Ammon's horn (tissue), 1 donor: ENCODE data around the gene LRRC3B.
A peak's percentile ranks its signal among the peaks of the same experiment; 100 is the strongest.

Experiments used
- DNase-seq: peaks from one replicate; pipeline ENCODE4 v3.0.0-alpha.2; 2016; ENCODE audit warnings: low spot score

Gene LRRC3B

DNA sequence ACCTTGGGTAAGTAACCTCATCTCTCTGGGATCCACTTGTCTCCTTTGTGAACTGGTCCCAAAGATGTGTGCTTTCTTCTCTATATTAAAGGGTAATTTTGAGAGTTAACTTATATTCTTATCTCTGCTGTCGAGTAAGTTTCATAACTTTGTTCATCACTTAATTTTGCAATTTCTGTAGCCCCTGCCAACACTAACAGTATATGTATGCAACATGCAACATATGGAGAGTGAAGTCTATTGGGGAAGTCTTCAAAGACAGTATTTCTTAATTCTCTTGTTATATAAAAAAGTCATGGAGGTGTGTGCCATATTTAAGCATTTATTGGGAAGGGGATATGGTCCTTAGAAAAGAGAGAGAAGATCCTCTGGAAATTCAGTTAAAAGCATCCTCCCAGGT lies 85.9 kb downstream of the LRRC3B start:
- DNase-seq: no peak

DNA sequence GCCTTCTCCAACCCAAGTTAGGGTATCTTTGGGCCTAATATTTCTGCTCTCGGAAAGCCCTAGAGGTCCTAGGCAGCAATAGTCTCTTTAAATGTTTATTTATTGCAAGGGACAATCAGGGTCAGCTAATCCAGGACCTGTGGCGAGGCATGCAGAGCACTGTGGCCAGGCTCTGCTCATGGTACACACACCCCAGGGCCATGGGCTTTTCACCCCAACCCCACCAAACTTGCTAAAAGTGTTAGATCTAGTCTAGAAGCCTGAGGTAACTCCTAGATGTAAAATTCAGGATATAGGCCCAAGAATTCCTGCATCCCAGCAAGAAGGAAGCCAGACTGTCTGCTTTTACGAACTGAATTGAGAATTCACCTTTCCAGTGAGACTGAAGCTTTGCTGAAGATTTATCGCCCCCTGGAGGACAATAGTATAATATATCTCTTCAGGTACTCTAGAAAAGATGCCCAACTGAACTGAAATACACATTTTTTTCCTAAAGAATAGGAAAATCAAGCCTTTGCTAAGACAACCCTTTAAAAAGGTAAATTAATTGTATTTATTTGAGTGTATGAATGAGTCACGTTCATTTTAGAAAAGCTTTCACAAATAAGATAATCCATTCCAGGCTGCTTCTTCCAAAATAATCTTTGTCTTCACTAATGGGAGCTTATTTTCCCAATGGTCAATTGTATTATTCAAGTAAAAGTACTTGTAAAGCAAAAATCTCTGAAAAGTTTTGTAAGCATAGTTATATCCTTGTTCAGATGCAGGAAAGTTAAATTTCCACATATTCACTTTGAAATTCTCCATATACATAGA lies 89.8 kb downstream of the LRRC3B start:
- DNase-seq: peak; percentile 63

DNA sequence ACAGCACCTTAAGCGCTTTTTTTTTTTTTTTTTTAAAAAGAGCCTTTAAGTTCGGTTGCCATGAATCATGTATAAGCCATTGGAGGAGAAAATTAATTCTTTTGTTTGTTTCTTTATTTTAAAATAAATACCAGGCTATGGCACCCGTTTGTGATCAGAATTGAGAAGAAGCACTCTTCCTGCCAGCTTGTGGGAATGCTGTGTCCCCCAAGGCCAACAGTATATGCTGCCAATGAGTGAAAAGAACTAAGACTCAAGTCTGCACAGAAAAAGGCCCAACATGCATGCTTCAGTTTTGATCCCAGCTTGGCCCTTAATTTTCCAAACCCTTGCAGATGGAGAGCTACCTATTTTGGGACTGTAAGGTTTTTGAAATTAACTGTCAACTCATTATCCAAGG lies 90.5 kb downstream of the LRRC3B start:
- peak; percentile 18 for DNase-seq

DNA sequence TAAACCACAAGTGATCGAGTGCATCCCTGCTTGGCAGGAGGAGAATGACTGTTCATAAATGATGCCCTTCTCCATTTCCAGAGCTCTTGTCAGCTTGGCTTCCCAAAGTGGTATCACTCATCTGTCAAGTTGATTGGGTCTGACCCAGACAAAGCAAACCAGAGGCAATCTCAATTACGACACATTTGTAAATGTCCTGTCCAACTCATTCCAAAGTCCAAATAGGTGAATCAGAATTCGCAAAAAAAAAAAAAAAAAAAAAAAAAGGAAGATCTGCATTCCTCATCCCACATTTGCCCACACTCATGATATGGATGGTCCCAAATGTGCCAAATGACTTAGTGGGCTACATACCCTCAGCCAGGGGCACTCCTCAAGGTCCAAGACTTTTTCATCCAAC lies 91.9 kb downstream of the LRRC3B start:
- DNase-seq: no peak

DNA sequence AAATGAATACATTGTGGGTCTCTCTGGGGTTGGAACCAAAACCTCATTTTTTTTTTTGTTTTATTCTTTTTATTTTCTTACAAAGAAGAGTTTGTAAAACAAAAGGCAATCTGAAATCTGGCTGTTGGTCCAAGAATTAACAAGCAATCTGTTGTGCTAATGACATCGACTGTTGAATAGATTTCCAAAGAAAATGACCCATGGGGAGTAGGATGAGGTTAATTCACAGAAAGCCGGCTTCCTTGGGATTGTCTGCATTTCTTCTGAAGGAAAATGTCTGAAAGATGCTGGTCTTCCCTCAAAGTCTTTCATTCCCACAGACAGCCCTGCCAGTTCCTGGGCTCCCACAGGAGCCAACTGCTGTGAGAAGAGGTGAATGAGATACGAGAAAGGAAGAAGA lies 92.9 kb downstream of the LRRC3B start:
- peak; percentile 22 for DNase-seq

DNA sequence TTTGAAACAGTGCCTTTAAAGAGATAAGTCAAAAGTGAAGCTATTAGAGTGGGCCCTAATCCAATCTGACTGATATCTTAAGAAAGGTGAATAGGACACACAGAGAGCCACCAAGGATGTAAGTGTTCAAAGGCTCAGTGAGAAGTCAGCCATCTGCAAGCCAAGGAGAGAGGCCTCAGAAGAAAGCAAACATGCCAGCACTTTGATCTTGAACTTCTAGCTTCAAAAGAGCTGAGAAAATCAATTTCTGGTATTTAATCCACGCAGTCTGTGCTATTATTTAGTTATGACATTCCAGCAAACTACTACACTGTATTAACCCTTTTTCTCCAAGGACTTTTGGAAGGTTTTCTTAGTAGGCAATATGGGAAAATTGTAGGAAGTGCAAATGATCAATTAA lies 95.7 kb downstream of the LRRC3B start:
- no peak for DNase-seq

DNA sequence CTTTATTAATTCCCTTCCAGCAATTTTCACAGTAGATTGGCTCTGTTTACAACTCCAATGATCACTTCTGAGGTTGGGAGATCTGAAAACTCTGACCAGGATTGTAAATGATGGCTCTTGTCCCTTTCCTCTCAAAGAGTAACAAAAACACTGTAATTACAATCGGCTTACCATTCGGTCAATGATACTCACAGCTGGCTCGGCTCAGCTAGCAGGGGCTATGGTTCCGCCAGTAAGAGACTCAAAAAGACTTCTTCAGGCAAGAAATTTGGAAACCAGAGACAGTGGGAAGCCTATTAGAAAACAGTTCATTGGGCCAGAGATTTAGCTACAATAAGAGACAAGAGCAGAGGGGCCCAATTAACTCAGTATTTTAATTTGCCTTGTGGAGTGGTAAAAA lies 96.6 kb downstream of the LRRC3B start:
- peak; percentile 63 for DNase-seq

DNA sequence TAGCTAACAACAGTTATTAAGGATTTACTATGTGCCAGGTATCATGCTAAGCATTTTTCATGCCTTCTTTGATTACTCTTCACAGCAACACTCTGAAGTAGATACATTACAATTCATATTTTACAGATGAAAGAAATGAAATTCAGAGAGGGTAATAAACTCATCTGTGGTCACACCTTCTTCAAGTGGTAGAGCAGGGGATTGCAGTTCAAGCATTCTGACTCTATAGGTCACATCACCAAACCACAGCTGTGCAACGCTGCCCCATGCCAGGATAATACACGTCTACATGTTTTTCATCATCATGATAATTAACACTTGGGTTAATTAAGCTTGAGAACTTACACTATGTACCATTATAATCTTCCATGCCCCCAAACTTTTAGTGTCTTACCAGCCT lies 98.5 kb downstream of the LRRC3B start:
- DNase-seq: no peak

DNA sequence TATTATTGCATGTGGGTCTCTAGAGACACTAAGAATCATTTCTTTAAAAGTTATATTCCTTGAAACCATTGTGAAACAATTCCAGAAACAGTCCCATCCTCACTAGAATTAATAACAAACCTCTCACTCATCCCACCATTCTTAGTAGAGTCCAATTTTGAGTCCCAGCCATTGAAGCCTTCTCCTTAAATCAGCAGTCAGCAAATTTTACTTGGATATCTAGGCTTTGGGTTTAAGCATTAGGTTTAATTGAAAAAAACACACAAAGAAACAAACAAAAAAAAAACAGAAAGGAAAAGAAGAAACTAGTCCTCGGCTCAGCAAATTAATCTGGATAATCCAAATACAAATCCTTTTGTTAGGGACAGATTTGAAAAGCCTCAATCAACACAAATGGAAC lies 109.3 kb downstream of the LRRC3B start:
- DNase-seq: no peak

DNA sequence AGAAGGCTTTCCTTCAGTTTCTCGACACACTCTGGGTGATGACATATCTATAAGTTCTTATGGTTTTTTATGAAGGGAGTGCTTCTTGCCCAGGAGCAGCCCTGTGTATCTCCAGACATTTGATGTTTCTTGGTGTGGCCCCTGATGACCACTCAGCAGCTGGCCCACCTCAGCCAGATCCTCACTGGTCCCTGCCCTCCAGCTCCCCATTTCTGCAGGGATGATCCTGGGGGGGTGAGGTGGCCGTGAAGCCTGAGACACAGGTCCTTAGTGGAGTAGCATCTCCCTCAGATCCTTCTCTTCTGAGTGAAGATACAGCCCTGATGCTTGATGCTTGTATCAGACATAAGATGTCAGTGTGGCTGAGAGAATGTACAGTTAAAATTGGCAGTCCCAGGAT lies 127.7 kb downstream of the LRRC3B start:
- no peak for DNase-seq

DNA sequence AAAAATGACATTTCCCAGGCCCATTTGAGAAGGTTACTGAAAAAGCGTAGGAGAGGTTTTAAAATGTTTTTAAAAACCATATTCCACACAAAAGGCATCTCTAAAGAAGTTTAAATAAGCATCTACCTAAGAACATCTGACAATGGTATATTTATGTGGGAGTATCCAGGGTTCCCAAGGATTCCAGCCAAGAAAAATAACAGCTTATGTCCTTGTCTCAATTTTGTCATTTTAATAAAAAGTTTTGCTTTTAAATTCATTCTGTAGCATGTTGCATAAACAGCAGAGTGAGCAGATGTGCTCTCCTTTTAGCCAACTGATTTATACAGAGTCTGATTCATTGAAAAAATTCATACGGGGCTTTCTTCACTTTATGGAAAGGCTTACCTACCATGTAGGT lies 129.9 kb downstream of the LRRC3B start:
- DNase-seq: peak; percentile 4

DNA sequence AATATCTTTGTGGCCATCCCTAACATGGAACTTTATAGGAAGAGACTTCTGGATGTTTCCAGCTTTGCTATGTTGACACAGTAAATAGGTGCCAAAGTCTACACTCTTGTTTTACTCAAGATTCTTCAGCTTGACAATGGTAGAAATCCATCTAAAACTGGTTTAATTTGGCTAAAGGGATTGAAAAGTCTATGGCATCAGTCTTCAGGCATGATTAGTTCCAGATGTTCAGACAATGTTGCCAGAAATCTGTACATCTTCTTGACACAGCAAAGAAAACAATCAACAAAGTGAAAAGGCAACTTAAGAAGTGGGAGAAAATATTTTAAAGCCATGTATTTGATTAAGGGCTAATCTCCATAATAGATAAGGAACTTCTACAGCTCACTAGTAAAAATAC lies 130.5 kb downstream of the LRRC3B start:
- DNase-seq: no peak

DNA sequence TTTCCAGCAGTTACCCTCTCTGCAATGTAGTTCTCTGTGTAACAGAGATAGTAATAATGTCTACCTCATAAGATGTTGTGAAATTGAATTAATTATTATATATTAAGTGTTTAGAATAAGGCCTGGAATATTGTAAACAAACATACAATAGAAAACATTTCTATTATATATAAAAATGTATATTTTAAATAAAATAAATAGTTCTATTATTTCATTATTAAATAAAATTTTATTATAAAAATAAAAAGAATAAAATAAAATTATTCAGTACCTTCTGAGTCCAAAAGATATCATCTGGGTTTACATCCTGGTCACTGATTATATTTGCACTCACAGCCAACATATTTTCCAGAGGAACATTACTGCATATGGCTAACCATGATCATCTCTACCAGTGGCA lies 135.4 kb downstream of the LRRC3B start:
- no peak for DNase-seq
